Stimulated activated CD4-positive, alpha-beta T cell treated with anti-CD3 and anti-CD28 coated beads, Interleukin-12 subunit alpha, Interleukin-12 subunit beta, amount 100 ng/mL, for 24 hours (primary cell): ENCODE data around the gene RPL28.
"Not testable (repeated sequence)": the region's sequence is repeated elsewhere in the genome, so short reads cannot be mapped to it uniquely, and the experiment has no call there.

Experiments
- DNase-seq, 2 experiments: peaks; one replicate each; pipeline ENCODE4 v3.0.0-alpha.2; 2020; ENCODE audit warnings: low read depth in 2 of 2

The RPL28 gene

GRCh38 chr19:55448175-55448490, 62.4 kb downstream of the RPL28 start:
- DNase-seq: not testable (repeated sequence)

- DNase-seq: no peak
Measured at GRCh38 chr19:55449469-55449868, 63.7 kb downstream of the RPL28 start.

GRCh38 chr19:55451163-55451964, 65.6 kb downstream of the RPL28 start:
- DNase-seq: no peak

GRCh38 chr19:55451965-55452748, 66.4 kb downstream of the RPL28 start:
- no peak for DNase-seq
